ENCODE data around the gene AK6. TPM values are rescaled to one million over a fixed set of nuclear protein-coding genes. Genes with fewer than 3 reads are reported as not detected.

AK6 gene
- total RNA-seq, 1 donor, result 32.8 TPM

- H3K4me3 ChIP-seq (ENCODE audit: low read depth, low read length), result no peak overlapping the region
- TF ChIP-seq CTCF (IDR thresholded peaks at IDR 0.05; ENCODE audit: insufficient read depth, low read depth, low read length), result no peak
- no peak for DNase-seq (ENCODE audit: low read depth)
Observed at GRCh38 chr5:69317391-69317790, 51.9 kb downstream of the AK6 start.

GRCh38 chr5:69315972-69316371 is 53.3 kb downstream of the AK6 start:
- TF ChIP-seq CTCF (IDR thresholded peaks at IDR 0.05; ENCODE audit: insufficient read depth, low read depth, low read length), result no peak
- no peak for DNase-seq (ENCODE audit: low read depth)
- H3K4me3 ChIP-seq (ENCODE audit: low read depth, low read length), result no peak overlapping the region

- DNase-seq (ENCODE audit: low read depth), result no peak
- TF ChIP-seq CTCF (IDR thresholded peaks at IDR 0.05; ENCODE audit: insufficient read depth, low read depth, low read length), result no peak
- no peak overlapping the region for H3K4me3 ChIP-seq (ENCODE audit: low read depth, low read length)
Observed at GRCh38 chr5:69313428-69313827, 55.9 kb downstream of the AK6 start.

- no peak overlapping the region for H3K4me3 ChIP-seq (ENCODE audit: low read depth, low read length)
- DNase-seq (ENCODE audit: low read depth), result no peak
- TF ChIP-seq CTCF (IDR thresholded peaks at IDR 0.05; ENCODE audit: insufficient read depth, low read depth, low read length), result no peak
Observed at GRCh38 chr5:69312459-69313160, 56.7 kb downstream of the AK6 start.

- no peak overlapping the region for H3K4me3 ChIP-seq (ENCODE audit: low read depth, low read length)
- no peak for DNase-seq (ENCODE audit: low read depth)
- no peak for TF ChIP-seq CTCF (IDR thresholded peaks at IDR 0.05; ENCODE audit: insufficient read depth, low read depth, low read length)
Observed at GRCh38 chr5:69309380-69309779, 59.9 kb downstream of the AK6 start.

- DNase-seq (ENCODE audit: low read depth), result no peak
- no peak for TF ChIP-seq CTCF (IDR thresholded peaks at IDR 0.05; ENCODE audit: insufficient read depth, low read depth, low read length)
- H3K4me3 ChIP-seq (ENCODE audit: low read depth, low read length), result no peak overlapping the region
Observed at GRCh38 chr5:69308046-69308553, 61.2 kb downstream of the AK6 start.

- DNase-seq (ENCODE audit: low read depth), result no peak
- no peak overlapping the region for H3K4me3 ChIP-seq (ENCODE audit: low read depth, low read length)
Observed at GRCh38 chr5:69305512-69305911, 63.8 kb downstream of the AK6 start.

More at GRCh38 chr5:69305512-69305911, 63.8 kb downstream of the AK6 start:
- TF ChIP-seq CTCF (IDR thresholded peaks at IDR 0.05; ENCODE audit: insufficient read depth, low read depth, low read length), result no peak

All from fibroblast of villous mesenchyme (primary cell).